ENCODE data around the gene LCN15.

The LCN15 gene

DNA sequence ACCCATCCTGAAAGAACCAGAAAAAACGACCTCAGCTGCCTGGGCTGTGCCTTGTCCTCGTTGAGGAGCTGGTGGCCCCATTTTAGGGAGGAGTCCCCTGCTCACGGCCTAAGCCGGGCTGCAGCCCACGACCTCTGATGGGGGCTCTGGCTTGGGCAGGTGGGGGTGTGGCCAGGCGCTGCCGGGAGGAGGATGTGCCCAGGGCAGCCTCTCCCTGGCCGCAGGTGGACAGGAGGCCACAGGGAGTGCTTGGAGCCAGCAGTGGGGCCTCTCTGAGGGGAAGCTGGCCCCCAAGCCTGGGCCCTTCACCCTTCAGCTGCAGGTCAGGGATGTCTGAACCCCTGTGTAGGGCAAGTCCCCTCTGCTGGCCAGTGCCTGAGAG, 49.4 kb downstream of the LCN15 start:
- Histone ChIP-seq H3K36me3 (ENCODE audit: control insufficient read depth in 2 of 2, insufficient read depth in 1 of 2, low read length in 2 of 2) (peaks cover 0 to 32% of the 10 kb centered on the region in 2 experiments; a peak in 2 of 3 replicates), H3K9me3 (ENCODE audit: control insufficient read depth, insufficient read depth, low read depth, low read length) (no peaks in the 10 kb centered on the region), H3K27ac (ENCODE audit: extremely low read depth, low read depth, low read length) (no peak overlapping the region), H3K4me1 (ENCODE audit: control insufficient read depth, insufficient read depth, low read length) (no peaks in the 10 kb centered on the region), H3K4me3 (ENCODE audit: low read depth, low read length) (no peak overlapping the region)
- CTCF ChIA-PET = interaction anchor here (1.0 kb wide), 1 partner anchor 9 kb away, joined by 4 read pairs; no protein-coding TSS in a partner anchor
- POLR2A ChIA-PET = interaction anchor here (0.7 to 6.4 kb wide), 3 partner anchors 8 to 46 kb away, joined by 3 to 79 read pairs (median 25); no protein-coding TSS in a partner anchor
- TF ChIP-seq ZNF184 (tag by site-specific recombination; IDR thresholded peaks at IDR 0.05) = no peak
- no peak for TF ChIP-seq ZNF792 (tag by site-specific recombination; IDR thresholded peaks at IDR 0.05)
- TF ChIP-seq GLIS2 (tag by site-specific recombination; IDR thresholded peaks at IDR 0.05) = 0 out of 2 replicates have a peak, but pooled peaks have one; percentile 35
- no peak for TF ChIP-seq ZNF585B (tag by site-specific recombination; IDR thresholded peaks at IDR 0.05)
- peak; percentile 40; the same call in 1 of the 2 replicates for TF ChIP-seq ZNF335 (tag by site-specific recombination; conservative IDR thresholded peaks at IDR 0.05)
- 0 out of 2 replicates have a peak, but pooled peaks have one; percentile 4 for TF ChIP-seq KLF1 (tag by site-specific recombination; IDR thresholded peaks at IDR 0.05)
- TF ChIP-seq, protein P1, sequence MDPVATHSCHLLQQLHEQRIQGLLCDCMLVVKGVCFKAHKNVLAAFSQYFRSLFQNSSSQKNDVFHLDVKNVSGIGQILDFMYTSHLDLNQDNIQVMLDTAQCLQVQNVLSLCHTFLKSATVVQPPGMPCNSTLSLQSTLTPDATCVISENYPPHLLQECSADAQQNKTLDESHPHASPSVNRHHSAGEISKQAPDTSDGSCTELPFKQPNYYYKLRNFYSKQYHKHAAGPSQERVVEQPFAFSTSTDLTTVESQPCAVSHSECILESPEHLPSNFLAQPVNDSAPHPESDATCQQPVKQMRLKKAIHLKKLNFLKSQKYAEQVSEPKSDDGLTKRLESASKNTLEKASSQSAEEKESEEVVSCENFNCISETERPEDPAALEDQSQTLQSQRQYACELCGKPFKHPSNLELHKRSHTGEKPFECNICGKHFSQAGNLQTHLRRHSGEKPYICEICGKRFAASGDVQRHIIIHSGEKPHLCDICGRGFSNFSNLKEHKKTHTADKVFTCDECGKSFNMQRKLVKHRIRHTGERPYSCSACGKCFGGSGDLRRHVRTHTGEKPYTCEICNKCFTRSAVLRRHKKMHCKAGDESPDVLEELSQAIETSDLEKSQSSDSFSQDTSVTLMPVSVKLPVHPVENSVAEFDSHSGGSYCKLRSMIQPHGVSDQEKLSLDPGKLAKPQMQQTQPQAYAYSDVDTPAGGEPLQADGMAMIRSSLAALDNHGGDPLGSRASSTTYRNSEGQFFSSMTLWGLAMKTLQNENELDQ (tag by site-specific recombination; IDR thresholded peaks at IDR 0.05; ENCODE audit: low read depth) = no peak

DNA sequence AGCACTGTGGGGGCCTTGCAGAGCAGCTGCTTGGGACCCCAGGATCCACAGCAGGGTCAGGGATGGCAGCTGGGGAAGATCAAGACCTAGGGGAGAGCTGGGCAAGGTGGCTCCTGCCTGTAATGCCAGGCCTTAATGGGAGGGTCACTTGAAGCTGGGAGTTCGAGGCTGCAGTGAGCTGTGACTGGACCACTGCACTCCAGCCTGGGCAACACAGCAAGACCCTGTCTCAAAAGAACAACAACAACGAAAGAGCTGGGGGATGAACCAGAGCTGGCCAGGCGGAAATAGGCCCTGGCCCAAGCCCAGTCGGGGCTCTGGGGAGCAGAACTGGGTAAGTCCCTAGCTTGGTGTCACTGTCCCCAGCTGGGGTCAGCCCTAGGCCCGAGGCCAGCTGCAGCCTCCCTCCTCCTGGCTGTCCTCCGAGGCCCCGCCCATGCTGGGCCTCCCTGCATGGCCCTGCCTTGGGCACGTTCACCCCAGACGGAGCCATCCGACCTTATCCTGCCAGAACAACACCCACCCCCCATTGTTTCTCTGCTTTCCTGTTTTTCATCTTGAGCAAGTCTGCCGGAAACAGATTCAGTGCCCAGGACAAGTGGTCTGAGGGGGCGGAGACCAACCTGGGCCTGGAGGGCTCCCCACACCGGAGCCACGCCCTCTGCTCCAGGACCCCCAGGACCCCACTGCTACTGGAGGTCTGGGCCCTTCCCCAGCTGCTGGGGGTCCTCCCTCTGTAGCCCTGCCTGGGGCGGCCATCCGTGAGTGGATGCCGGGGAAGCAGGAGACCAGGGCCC, 50.0 kb downstream of the LCN15 start:
- POLR2A ChIA-PET = interaction anchor here (0.9 to 6.4 kb wide), 5 partner anchors 8 to 43 kb away, joined by 3 to 79 read pairs (median 11); no protein-coding TSS in a partner anchor
- no peaks in the 10 kb centered on the region for H3K4me1 ChIP-seq (ENCODE audit: control insufficient read depth, insufficient read depth, low read length)
- H3K9me3 ChIP-seq (ENCODE audit: control insufficient read depth, insufficient read depth, low read depth, low read length) = no peaks in the 10 kb centered on the region
- no peak overlapping the region; the same call in 1 of the 2 replicates for H3K4me3 ChIP-seq (ENCODE audit: low read depth, low read length)
- H3K36me3 ChIP-seq (ENCODE audit: control insufficient read depth in 2 of 2, insufficient read depth in 1 of 2, low read length in 2 of 2) = peaks cover 0 to 32% of the 10 kb centered on the region in 2 experiments; a peak in 2 of 3 replicates
- TF ChIP-seq ZNF776 (tag by site-specific recombination; IDR thresholded peaks at IDR 0.05; ENCODE audit: borderline replicate concordance) = no peak
- peak; percentile 72; the same call in 1 of the 2 replicates for TF ChIP-seq ZNF223 (tag by site-specific recombination; IDR thresholded peaks at IDR 0.05)
- TF ChIP-seq YY1 (tag by site-specific recombination; IDR thresholded peaks at IDR 0.05) = no peak
- no peak for TF ChIP-seq WT1 (tag by site-specific recombination; IDR thresholded peaks at IDR 0.05)
- peak; percentile 61 for TF ChIP-seq GLIS2 (tag by site-specific recombination; IDR thresholded peaks at IDR 0.05)
- no peak for TF ChIP-seq PATZ1 (tag by site-specific recombination; IDR thresholded peaks at IDR 0.05)
- 0 out of 2 replicates have a peak, but pooled peaks have one; percentile 21 for TF ChIP-seq KLF1 (tag by site-specific recombination; IDR thresholded peaks at IDR 0.05)
- peak; percentile 36; the same call in 1 of the 2 replicates for TF ChIP-seq ZNF335 (tag by site-specific recombination; conservative IDR thresholded peaks at IDR 0.05)
- no peak for TF ChIP-seq ZSCAN23 (tag by site-specific recombination; IDR thresholded peaks at IDR 0.05)
- TF ChIP-seq ZNF121 (tag by site-specific recombination; IDR thresholded peaks at IDR 0.05) = peak; percentile 99
- H3K27ac ChIP-seq (ENCODE audit: extremely low read depth, low read depth, low read length) = peak overlapping the region; percentile 48
- CTCF ChIA-PET = interaction anchor here (0.7 to 1.6 kb wide), 8 partner anchors 10 to 225 kb away, joined by 3 to 14 read pairs (median 4); partner anchors contain the start of gene LCN8

DNA sequence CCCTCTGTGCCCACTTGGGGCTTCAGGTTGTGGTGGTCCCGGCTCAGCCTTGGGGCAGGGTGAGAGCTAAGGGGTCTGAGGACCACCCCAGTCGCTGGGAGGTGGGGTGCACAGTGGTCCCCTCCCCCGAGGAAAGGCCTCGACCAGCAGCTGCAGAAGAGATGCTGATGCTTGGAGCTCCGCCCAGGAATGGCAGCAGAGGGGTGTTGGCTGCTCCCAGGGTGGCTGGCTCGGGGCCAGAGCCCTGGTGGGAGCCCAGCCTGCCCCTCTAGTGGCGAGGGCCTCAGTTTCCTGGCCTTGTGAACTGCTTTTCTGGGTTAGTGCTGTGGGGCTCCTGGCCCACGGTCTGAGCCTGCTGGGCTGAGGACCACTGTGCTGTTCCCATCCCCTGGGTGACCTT, 50.8 kb downstream of the LCN15 start:
- Histone ChIP-seq H3K9me3 (ENCODE audit: control insufficient read depth, insufficient read depth, low read depth, low read length) (no peaks in the 10 kb centered on the region), H3K4me3 (ENCODE audit: low read depth, low read length) (peak overlapping the region; percentile 70), H3K4me1 (ENCODE audit: control insufficient read depth, insufficient read depth, low read length) (no peaks in the 10 kb centered on the region), H3K36me3 (ENCODE audit: control insufficient read depth in 2 of 2, insufficient read depth in 1 of 2, low read length in 2 of 2) (peaks cover 0 to 30% of the 10 kb centered on the region in 2 experiments; a peak in 2 of 3 replicates), H3K27ac (ENCODE audit: extremely low read depth, low read depth, low read length) (peak overlapping the region; percentile 80; the same call in 1 of the 2 replicates)
- POLR2A ChIA-PET = interaction anchor here (0.7 to 6.4 kb wide), 6 partner anchors 9 to 42 kb away, joined by 3 to 79 read pairs (median 7); no protein-coding TSS in a partner anchor
- CTCF ChIA-PET = interaction anchor here (0.7 to 1.6 kb wide), 8 partner anchors 10 to 56 kb away, joined by 3 to 14 read pairs (median 4); partner anchors contain the start of gene LCN8
- TF ChIP-seq ZNF664 (tag by site-specific recombination; IDR thresholded peaks at IDR 0.05) (no peak), ZNF223 (tag by site-specific recombination; IDR thresholded peaks at IDR 0.05) (no peak), RBAK (tag by site-specific recombination; IDR thresholded peaks at IDR 0.05) (no peak), ZFP41 (tag by site-specific recombination; IDR thresholded peaks at IDR 0.05; ENCODE audit: borderline replicate concordance) (no peak), ZIC2 (tag by site-specific recombination; IDR thresholded peaks at IDR 0.05) (peak; percentile 51; the same call in 1 of the 2 replicates), ZNF501 (tag by site-specific recombination; IDR thresholded peaks at IDR 0.05) (no peak), ZNF561 (tag by site-specific recombination; IDR thresholded peaks at IDR 0.05; ENCODE audit: borderline replicate concordance) (no peak), ZNF658 (tag by site-specific recombination; IDR thresholded peaks at IDR 0.05) (no peak), ZNF433 (tag by site-specific recombination; IDR thresholded peaks at IDR 0.05; ENCODE audit: low read depth) (no peak), ZNF416 (tag by site-specific recombination; IDR thresholded peaks at IDR 0.05) (no peak)
- TF ChIP-seq, protein P2, sequence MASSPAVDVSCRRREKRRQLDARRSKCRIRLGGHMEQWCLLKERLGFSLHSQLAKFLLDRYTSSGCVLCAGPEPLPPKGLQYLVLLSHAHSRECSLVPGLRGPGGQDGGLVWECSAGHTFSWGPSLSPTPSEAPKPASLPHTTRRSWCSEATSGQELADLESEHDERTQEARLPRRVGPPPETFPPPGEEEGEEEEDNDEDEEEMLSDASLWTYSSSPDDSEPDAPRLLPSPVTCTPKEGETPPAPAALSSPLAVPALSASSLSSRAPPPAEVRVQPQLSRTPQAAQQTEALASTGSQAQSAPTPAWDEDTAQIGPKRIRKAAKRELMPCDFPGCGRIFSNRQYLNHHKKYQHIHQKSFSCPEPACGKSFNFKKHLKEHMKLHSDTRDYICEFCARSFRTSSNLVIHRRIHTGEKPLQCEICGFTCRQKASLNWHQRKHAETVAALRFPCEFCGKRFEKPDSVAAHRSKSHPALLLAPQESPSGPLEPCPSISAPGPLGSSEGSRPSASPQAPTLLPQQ (tag by site-specific recombination; IDR thresholded peaks at IDR 0.05) = peak; percentile 72; the same call in 1 of the 2 replicates

All from HEK293 (cell line).